ENCODE measurements around the gene SPACDR.

Gene SPACDR

GRCh38 chr7:100426516-100426915 is 37.5 kb downstream of the SPACDR start:
- TF ChIP-seq CTCF (IDR thresholded peaks at IDR 0.05; ENCODE audit: insufficient read depth, missing control alignments), result no peak
- DNase-seq (ENCODE audit: insufficient read length, low spot score) (no peak), FAIRE-seq (no peak)

GRCh38 chr7:100425347-100425746 is 38.7 kb downstream of the SPACDR start:
- DNase-seq (ENCODE audit: insufficient read length, low spot score) (no peak), FAIRE-seq (no peak)
- TF ChIP-seq CTCF (IDR thresholded peaks at IDR 0.05; ENCODE audit: insufficient read depth, missing control alignments), result no peak

GRCh38 chr7:100423315-100423714 is 40.7 kb downstream of the SPACDR start:
- DNase-seq (ENCODE audit: insufficient read length, low spot score), result no peak
- FAIRE-seq, result no peak
- TF ChIP-seq CTCF (IDR thresholded peaks at IDR 0.05; ENCODE audit: insufficient read depth, missing control alignments), result no peak

- TF ChIP-seq CTCF (IDR thresholded peaks at IDR 0.05; ENCODE audit: insufficient read depth, missing control alignments), result no peak
- DNase-seq (ENCODE audit: insufficient read length, low spot score) (no peak), FAIRE-seq (no peak)
Measured at GRCh38 chr7:100419660-100420226, 44.3 kb downstream of the SPACDR start.

GRCh38 chr7:100418930-100419659 is 45.0 kb downstream of the SPACDR start:
- no peak for FAIRE-seq
- no peak for TF ChIP-seq CTCF (IDR thresholded peaks at IDR 0.05; ENCODE audit: insufficient read depth, missing control alignments)
- no peak for DNase-seq (ENCODE audit: insufficient read length, low spot score)

GRCh38 chr7:100415448-100415847 is 48.6 kb downstream of the SPACDR start:
- no peak for TF ChIP-seq CTCF (IDR thresholded peaks at IDR 0.05; ENCODE audit: insufficient read depth, missing control alignments)
- FAIRE-seq, result no peak
- DNase-seq (ENCODE audit: insufficient read length, low spot score), result no peak

GRCh38 chr7:100413889-100414288 is 50.2 kb downstream of the SPACDR start:
- DNase-seq (ENCODE audit: insufficient read length, low spot score) (no peak), FAIRE-seq (no peak)
- no peak for TF ChIP-seq CTCF (IDR thresholded peaks at IDR 0.05; ENCODE audit: insufficient read depth, missing control alignments)
